Effector memory CD4-positive, alpha-beta T cell (primary cell): Measurements from ENCODE around the gene RBL2.
"Not testable (repeated sequence)": the region's sequence is repeated elsewhere in the genome, so short reads cannot be mapped to it uniquely, and the experiment has no call there.

Experiments
- DNase-seq, 3 donors: peaks; one replicate each; pipeline ENCODE4 v3.0.0-alpha.2; 2020
- H3K27ac ChIP-seq: 2 replicates; pipeline ENCODE4 v1.7.0; 2013; ENCODE audit warnings: mild to moderate bottlenecking, low read length, moderate library complexity; ENCODE audit not compliant: insufficient read depth, poor library complexity, severe bottlenecking
- H3K27me3 ChIP-seq: replicated peaks from 2 replicates; pipeline ENCODE4 v1.7.0; 2013; ENCODE audit warnings: mild to moderate bottlenecking, low read length; ENCODE audit not compliant: insufficient read depth, control insufficient read depth, poor library complexity, severe bottlenecking
- H3K36me3 ChIP-seq: 2 replicates; pipeline ENCODE4 v1.7.0; 2013; ENCODE audit warnings: mild to moderate bottlenecking, low read length, moderate library complexity; ENCODE audit not compliant: control insufficient read depth, insufficient read depth
- H3K4me1 ChIP-seq: 2 replicates; pipeline ENCODE4 v1.7.0; 2013; ENCODE audit warnings: low read length, mild to moderate bottlenecking; ENCODE audit not compliant: control insufficient read depth, insufficient read depth, poor library complexity, severe bottlenecking
- H3K4me3 ChIP-seq: 2 replicates; pipeline ENCODE4 v1.7.0; 2013; ENCODE audit warnings: low read length, low read depth, mild to moderate bottlenecking; ENCODE audit not compliant: insufficient read depth, poor library complexity, severe bottlenecking
- H3K9me3 ChIP-seq: 2 replicates; pipeline ENCODE4 v1.7.0; 2013; ENCODE audit warnings: mild to moderate bottlenecking, low read length, moderate library complexity; ENCODE audit not compliant: control insufficient read depth

Gene RBL2

DNA sequence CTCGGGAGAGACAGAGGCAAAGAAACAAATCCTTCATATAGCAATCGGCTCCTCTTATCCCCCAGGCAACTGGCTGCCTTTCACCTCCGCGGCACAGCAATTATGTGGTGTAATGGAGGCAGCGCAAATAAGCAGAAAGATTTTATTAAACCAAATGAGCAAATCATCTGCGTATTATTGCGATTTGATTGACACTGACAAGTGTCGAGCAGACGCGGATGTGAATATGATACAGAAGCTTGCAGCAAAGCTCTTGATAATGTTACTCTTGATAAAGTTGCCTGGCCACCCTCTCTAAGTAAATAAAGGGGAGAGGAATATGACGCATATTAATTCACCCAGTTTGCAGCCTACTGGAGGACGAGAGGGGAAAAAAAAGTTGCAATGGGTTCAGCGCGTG lies 95.2 kb downstream of the RBL2 start:
- Histone ChIP-seq H3K36me3 (no peaks in the 10 kb centered on the region), H3K4me1 (no peaks in the 10 kb centered on the region), H3K27ac (no peak overlapping the region), H3K9me3 (no peaks in the 10 kb centered on the region), H3K27me3 (no peaks in the 10 kb centered on the region), H3K4me3 (no peak overlapping the region)
- no peak for DNase-seq

DNA sequence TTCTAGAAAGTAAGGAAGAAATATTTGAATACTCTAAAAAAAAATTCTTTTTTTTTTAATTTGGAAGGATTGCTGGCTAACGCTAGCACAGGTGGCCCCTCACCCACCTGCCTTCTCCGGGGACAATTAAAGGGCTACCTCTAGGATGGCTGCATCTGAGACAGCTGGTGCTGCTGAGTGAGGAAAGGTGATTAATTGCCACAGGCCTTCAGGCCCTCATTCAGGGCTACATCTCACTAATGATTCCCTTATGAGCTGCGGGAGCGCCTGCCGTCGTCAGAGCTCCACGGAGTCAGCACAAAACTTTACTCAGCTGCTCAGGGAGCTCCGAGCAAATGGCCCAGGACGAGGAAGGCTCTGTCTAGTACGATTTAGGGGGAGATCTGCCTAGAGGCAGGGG lies 95.8 kb downstream of the RBL2 start:
- no peak overlapping the region for H3K27ac ChIP-seq
- no peaks in the 10 kb centered on the region for H3K4me1 ChIP-seq
- DNase-seq: no peak
- no peak overlapping the region for H3K4me3 ChIP-seq
- H3K36me3 ChIP-seq: no peaks in the 10 kb centered on the region
- H3K9me3 ChIP-seq: no peaks in the 10 kb centered on the region
- no peaks in the 10 kb centered on the region for H3K27me3 ChIP-seq

DNA sequence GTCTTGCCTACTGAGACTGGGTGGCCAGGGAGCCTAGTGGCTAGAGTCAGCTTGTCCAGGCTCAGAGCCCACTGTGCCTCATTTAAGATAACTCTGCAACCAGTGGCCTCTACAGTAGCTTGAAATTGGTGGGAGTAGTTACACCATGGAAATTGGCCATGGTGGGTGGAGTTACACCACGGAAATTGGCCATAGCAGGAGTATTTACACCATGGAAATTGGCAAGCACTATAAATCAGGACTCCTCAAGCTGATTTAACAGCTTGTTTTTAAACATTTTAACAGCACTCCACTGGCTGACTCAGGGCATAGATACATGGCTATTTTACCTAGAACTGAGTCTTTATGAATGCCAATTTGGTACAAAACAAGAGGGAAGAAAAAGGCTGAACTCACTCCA lies 96.5 kb downstream of the RBL2 start:
- no peak for DNase-seq
- Histone ChIP-seq H3K4me1 (no peaks in the 10 kb centered on the region), H3K27me3 (no peaks in the 10 kb centered on the region), H3K9me3 (no peaks in the 10 kb centered on the region), H3K36me3 (no peaks in the 10 kb centered on the region), H3K4me3 (no peak overlapping the region), H3K27ac (no peak overlapping the region)

DNA sequence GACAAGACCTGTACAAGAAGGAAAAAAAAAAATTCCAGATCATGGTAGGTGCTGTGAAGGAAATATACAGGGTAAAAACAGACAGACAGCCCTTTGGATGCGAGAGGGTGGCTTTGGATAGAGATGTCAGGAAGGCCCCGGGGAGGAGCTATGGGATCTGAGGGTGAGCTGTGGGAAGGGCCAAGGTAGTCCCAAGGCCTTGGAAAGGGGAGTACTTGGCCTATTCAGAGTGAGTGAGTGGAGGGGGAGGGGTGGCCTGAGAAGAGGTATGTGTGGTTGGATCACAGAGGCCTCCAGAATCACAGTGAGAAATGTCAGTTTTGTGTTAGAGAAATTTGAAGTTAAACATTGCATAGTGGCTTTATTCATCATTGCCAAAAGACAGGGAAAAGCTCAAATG lies 99.9 kb downstream of the RBL2 start:
- H3K27ac ChIP-seq: no peak overlapping the region
- no peaks in the 10 kb centered on the region for H3K36me3 ChIP-seq
- H3K9me3 ChIP-seq: no peaks in the 10 kb centered on the region
- no peaks in the 10 kb centered on the region for H3K27me3 ChIP-seq
- DNase-seq: no peak
- no peaks in the 10 kb centered on the region for H3K4me1 ChIP-seq
- no peak overlapping the region for H3K4me3 ChIP-seq

DNA sequence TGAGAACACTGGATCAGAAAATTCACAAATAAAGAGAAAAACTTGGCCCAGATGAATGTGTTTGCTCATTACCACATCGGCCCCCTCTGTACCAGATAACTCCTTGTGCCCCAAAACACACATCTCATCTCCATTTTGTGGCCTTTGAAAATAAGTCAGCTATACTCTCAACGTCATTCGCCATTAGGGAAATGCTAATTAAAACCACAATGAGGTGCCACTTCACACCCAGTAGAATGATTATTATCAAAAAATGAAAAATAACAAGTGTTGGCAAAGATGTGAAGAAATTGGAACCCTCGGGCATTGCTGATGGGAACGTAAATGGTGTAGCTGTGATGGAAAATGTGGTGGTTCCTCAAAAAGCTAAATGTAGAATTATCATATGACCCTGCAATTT lies 103.4 kb downstream of the RBL2 start:
- DNase-seq: no peak
- H3K9me3 ChIP-seq: no peaks in the 10 kb centered on the region
- no peaks in the 10 kb centered on the region for H3K36me3 ChIP-seq
- no peak overlapping the region for H3K27ac ChIP-seq
- no peaks in the 10 kb centered on the region for H3K4me1 ChIP-seq
- H3K4me3 ChIP-seq: no peak overlapping the region
- H3K27me3 ChIP-seq: no peaks in the 10 kb centered on the region

DNA sequence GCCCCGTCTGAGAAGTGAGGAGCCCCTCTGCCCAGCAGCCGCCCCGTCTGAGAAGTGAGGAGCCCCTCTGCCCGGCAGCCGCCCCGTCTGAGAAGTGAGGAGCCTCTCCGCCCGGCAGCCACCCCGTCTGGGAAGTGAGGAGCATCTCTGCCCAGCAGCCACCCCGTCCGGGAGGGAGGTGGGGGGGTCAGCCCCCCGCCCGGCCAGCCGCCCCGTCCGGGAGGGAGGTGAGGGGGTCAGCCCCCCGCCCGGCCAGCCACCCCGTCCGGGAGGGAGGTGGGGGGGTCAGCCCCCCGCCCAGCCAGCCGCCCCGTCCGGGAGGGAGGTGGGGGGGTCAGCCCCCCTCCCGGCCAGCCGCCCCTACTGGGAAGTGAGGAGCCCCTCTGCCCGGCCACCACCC lies 105.1 kb downstream of the RBL2 start:
- not testable (repeated sequence) for H3K36me3 ChIP-seq, H3K4me1 ChIP-seq, H3K4me3 ChIP-seq, H3K27me3 ChIP-seq, H3K9me3 ChIP-seq, H3K27ac ChIP-seq, DNase-seq

DNA sequence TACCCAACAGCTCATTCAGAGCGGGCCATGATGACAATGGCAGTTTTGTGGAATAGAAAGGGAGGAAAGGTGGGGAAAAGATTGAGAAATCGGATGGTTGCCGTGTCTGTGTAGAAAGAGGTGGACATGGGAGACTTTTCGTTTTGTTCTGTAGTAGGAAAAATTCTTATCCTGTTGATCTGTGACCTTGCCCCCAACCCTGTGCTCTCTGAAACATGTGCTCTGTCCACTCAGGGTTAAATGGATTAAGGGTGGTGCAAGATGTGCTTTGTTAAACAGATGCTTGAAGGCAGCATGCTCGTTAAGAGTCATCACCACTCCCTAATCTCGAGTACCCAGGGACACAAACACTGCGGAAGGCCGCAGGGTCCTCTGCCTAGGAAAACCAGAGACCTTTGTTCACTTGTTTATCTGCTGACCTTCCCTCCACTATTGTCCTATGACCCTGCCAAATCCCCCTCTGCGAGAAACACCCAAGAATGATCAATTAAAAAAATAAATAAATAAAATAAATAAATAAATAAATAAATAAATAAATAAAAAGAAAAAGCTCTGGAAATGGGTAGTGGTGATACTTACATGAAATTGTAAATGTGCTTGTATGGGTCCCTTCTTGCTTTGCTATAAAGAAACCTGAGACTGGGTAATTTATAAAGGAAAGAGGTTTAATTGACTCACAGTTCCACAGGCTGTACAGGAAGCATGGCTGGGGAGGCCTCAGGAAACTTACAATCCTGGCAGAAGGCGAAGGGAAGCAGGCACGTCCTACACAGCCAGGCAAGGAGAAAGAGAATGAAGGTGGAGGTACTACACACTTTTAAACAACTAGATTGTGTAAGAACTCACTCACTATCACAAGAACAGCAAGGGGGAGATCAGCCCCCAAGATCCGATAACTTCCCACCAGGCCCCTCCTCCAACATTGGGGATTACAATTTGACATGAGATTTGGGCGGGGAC lies 105.8 kb downstream of the RBL2 start:
- H3K27ac ChIP-seq, H3K27me3 ChIP-seq, H3K36me3 ChIP-seq, H3K4me3 ChIP-seq, DNase-seq, H3K9me3 ChIP-seq, H3K4me1 ChIP-seq: not testable (repeated sequence)
